Rectal smooth muscle tissue (tissue), 1 donor: Measurements from ENCODE around the gene TRIM7.
A peak's percentile ranks its signal among the peaks of the same experiment; 100 is the strongest.

Experiments
- H3K27ac ChIP-seq: one replicate; pipeline ENCODE4 v1.7.0; 2013; ENCODE audit warnings: low read depth, low read length, inconsistent platforms
- H3K27me3 ChIP-seq: one replicate; pipeline ENCODE4 v1.7.0; 2013; ENCODE audit warnings: low read length; ENCODE audit not compliant: control insufficient read depth, insufficient read depth
- H3K36me3 ChIP-seq: one replicate; pipeline ENCODE4 v1.7.0; 2013; ENCODE audit warnings: low read length; ENCODE audit not compliant: control insufficient read depth, insufficient read depth
- H3K4me1 ChIP-seq: one replicate; pipeline ENCODE4 v1.7.0; 2013; ENCODE audit warnings: low read length; ENCODE audit not compliant: control insufficient read depth, insufficient read depth
- H3K4me3 ChIP-seq: one replicate; pipeline ENCODE4 v1.7.0; 2013; ENCODE audit warnings: low read length
- H3K9ac ChIP-seq: one replicate; pipeline ENCODE4 v1.7.0; 2013; ENCODE audit warnings: low read length

Gene TRIM7

GRCh38 chr5:181204826-181205760 lies at the start of gene TRIM7:
Gene TRIM7 (minus strand): TSS chr5:181205196. CDS start chr5:181205110, 86 bp downstream.
- Histone ChIP-seq H3K4me1 (no peaks in the 10 kb centered on the region), H3K9ac (no peak within 1 kb of the TSS), H3K27ac (no peak within 1 kb of the TSS)

DNA sequence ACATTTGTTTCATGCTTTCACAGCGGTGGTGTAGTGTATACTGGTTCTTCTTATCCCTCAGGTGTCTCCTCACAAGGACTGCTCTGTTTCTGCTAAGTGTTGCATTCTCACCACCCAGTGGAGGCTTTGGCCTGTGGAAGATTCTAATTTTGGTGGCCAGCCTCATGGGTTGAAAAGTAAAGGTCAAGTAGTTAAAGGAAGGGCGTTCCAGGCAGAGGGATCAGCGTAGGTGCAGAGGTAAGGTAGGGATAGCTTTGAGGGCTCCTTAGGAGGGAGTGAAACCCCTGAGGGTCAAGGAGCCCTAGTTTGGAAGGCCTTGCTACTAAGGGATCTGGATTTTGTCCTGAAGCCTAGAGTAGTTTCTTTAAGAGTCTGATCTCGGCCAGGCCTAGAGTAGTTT lies 43.3 kb upstream of the TRIM7 start:
- H3K4me3 ChIP-seq, result peak overlapping the region; percentile 59
- H3K9ac ChIP-seq, result no peak overlapping the region
- H3K27me3 ChIP-seq, result no peaks in the 10 kb centered on the region
- H3K4me1 ChIP-seq, result peaks cover 25% of the 10 kb centered on the region
- no peaks in the 10 kb centered on the region for H3K36me3 ChIP-seq
- H3K27ac ChIP-seq, result peak overlapping the region; percentile 63

More at GRCh38 chr5:181204826-181205760, at the start of gene TRIM7:
- H3K27me3 ChIP-seq, result peaks cover 4% of the 10 kb centered on the region
- peak within 1 kb of the TSS; percentile 79 for H3K4me3 ChIP-seq
- H3K36me3 ChIP-seq, result no peaks in the 10 kb centered on the region

- Histone ChIP-seq H3K27ac (peak overlapping the region; percentile 96), H3K4me3 (peak overlapping the region; percentile 99), H3K27me3 (no peaks in the 10 kb centered on the region), H3K4me1 (peaks cover 39% of the 10 kb centered on the region), H3K36me3 (peaks cover 7% of the 10 kb centered on the region), H3K9ac (peak overlapping the region; percentile 99)
These were observed 41.5 kb upstream of the TRIM7 start for GRCh38 chr5:181246276-181247049.

DNA sequence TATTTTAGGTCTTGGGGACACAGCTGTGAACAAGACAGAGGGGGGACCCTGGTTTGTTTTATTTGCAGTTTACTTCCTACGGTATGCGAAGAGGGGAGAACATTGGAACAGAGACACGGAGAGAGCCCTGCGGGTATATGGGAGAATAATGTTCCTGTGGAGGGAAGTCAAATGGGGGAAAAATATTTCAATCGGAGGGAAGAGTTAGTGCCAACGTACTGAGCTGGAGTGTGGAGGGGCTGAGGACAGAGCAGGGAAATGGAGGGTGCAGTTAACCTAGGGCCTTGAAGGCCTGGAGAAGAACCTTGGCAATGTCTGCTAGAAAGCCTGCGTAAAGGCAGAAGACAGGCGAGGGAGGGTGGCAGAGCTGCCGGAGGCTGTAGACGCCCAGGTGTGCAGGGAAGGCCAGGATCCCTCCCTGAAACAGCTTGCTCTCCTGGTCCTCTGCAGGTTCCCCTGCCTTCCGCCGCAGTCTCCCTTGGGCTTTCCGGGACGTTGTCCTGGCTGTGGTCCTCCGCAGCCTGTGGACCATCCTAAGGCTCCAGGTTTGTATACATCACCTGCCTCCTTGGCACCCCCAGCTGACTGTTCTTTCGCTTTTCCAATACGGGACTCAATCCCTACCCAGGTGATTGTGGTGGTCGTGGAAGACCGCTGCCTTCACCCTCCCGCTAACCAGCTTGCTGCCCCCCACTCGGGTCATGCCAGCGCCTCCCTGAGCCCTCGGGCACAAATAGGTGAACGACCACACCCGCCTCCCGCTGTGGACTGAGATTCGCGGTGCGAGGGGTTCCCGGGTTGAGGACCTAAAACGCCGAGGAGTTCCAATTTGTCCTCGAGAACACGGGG lies 40.7 kb upstream of the TRIM7 start:
- Histone ChIP-seq H3K27me3 (no peaks in the 10 kb centered on the region), H3K36me3 (peaks cover 12% of the 10 kb centered on the region), H3K4me3 (peak overlapping the region; percentile 99), H3K4me1 (peaks cover 39% of the 10 kb centered on the region), H3K27ac (peak overlapping the region; percentile 96), H3K9ac (peak overlapping the region; percentile 77)

GRCh38 chr5:181243564-181244343 lies 38.8 kb upstream of the TRIM7 start, which contains the start of gene RACK1:
Gene RACK1 (minus strand): TSS chr5:181243906. CDS start chr5:181243800, 106 bp downstream.
- Histone ChIP-seq H3K4me3 (peak within 1 kb of the TSS; percentile 97), H3K27ac (peak within 1 kb of the TSS; percentile 86), H3K4me1 (peaks cover 32% of the 10 kb centered on the region), H3K36me3 (peaks cover 19% of the 10 kb centered on the region), H3K27me3 (no peaks in the 10 kb centered on the region), H3K9ac (peak within 1 kb of the TSS; percentile 93)

DNA sequence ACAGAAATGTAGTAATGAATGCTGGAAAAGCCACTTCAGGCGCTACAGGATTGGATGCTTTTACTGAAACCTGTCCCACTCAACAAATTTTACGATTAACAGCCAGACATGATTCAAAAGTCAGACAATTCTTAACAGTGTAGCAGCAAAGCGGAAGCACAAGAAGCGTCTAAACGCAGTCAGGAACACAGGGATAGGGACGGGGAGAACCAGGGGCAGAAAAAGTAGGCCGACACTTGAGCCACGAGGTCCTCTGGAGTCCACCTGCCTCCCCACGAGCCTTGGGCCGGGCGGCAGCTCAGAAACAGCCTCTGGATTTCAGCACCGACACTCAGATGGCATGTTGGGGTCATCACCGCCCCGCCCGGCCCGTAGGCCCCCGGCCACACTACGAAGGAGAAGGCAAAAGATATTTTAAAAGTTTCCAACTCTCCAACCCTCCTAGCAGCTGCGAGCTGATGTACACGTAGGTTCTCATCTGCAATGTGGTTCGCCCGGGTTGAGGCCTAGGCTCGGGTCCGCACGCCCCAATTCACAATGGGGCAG lies 38.1 kb upstream of the TRIM7 start:
- Histone ChIP-seq H3K27ac (peak overlapping the region; percentile 86), H3K4me3 (peak overlapping the region; percentile 97), H3K4me1 (peaks cover 28% of the 10 kb centered on the region), H3K27me3 (no peaks in the 10 kb centered on the region), H3K36me3 (peaks cover 26% of the 10 kb centered on the region), H3K9ac (peak overlapping the region; percentile 93)

DNA sequence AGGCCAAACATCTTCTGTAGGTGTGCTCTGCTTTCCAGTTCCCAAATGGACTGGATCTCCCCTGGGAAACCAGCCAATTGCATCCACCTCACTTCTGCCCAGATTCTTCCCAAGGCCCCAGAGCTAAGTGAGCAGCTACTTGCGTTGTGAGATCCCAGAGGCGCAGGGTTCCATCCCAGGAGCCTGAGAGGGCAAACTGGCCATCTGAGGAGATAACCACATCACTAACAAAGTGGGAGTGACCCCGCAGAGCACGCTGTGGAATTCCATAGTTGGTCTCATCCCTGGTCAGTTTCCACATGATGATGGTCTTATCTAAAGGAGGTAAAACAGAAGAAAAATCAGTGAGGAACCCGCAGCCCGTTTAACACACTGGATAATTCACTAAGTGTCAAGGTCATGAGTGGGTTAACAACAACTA lies 37.0 kb upstream of the TRIM7 start:
- Histone ChIP-seq H3K27me3 (no peaks in the 10 kb centered on the region), H3K4me1 (peaks cover 23% of the 10 kb centered on the region), H3K36me3 (peaks cover 37% of the 10 kb centered on the region), H3K4me3 (peak overlapping the region; percentile 97), H3K9ac (no peak overlapping the region), H3K27ac (peak overlapping the region; percentile 86)

DNA sequence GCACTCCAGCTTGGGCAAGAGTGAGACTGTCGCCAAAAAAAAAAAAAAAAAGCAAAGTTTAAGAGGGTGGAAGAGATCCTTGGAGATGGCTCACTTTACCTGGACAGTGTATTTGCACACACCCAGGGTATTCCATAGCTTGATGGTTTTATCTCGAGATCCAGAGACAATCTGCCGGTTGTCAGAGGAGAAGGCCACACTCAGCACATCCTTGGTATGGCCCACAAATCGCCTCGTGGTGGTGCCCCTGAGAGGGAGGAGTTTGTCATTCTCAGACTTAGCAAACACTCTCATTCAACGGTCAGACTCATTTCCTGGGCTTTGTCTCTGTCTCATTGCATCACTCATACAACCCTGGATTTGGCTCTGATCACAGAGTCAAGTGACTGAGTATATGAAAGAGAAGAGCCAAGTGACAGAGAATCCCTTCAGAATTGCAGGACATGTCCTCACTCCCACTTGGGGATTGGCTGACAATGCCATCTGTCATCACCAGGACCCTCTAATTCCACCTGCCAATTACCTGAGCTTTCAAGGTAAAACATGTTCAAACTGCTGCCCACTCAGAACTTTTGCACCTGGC lies 36.5 kb upstream of the TRIM7 start:
- H3K4me1 ChIP-seq, result peaks cover 23% of the 10 kb centered on the region
- H3K4me3 ChIP-seq, result peak overlapping the region; percentile 97
- H3K27me3 ChIP-seq, result no peaks in the 10 kb centered on the region
- no peak overlapping the region for H3K9ac ChIP-seq
- H3K27ac ChIP-seq, result no peak overlapping the region
- H3K36me3 ChIP-seq, result peaks cover 42% of the 10 kb centered on the region

GRCh38 chr5:181239062-181239663 lies 34.2 kb upstream of the TRIM7 start:
- no peak overlapping the region for H3K4me3 ChIP-seq
- H3K27ac ChIP-seq, result no peak overlapping the region
- no peaks in the 10 kb centered on the region for H3K27me3 ChIP-seq
- H3K4me1 ChIP-seq, result peaks cover 15% of the 10 kb centered on the region
- no peak overlapping the region for H3K9ac ChIP-seq
- peaks cover 51% of the 10 kb centered on the region for H3K36me3 ChIP-seq

DNA sequence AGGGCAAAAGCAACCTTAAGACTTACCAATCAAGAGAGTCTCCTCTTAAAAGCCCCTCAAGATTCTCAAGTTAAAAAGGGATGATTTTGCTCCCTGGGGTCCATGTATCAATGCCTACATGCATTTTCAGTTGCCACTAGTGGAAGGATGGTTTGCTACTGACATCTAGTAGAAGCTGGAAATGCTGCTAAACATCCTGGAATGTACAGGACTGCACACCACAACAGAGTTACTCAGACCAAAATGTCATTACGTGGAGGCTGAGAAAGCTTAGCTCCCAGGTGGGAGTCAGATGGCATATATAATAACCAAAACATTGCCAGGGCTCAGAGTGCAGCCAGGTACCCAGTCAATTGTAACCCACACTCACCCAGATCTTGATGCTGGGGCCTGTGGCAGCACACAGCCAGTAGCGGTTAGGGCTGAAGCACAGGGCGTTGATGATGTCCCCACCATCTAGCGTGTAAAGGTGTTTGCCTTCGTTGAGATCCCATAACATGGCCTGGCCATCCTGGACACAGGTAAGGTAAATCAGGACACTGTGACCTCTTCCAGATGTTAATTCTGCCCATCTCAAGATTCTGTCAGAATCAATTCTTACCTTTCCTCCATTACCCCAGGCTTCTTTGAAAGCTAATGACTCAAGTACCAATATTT lies 32.9 kb upstream of the TRIM7 start:
- peaks cover 15% of the 10 kb centered on the region for H3K4me1 ChIP-seq
- H3K27ac ChIP-seq, result no peak overlapping the region
- H3K36me3 ChIP-seq, result peaks cover 55% of the 10 kb centered on the region

More for the DNA sequence above, 32.9 kb upstream of the TRIM7 start:
- Histone ChIP-seq H3K4me3 (no peak overlapping the region), H3K9ac (no peak overlapping the region), H3K27me3 (no peaks in the 10 kb centered on the region)
